ENCODE data around the gene MAGEF1.
A peak's percentile ranks its signal among the peaks of the same experiment; 100 is the strongest.

MAGEF1 gene

GRCh38 chr3:184711493-184712247, at the start of gene MAGEF1:
TSS of gene MAGEF1 (minus strand) at chr3:184712064. CDS start at chr3:184711821, 243 bp downstream.
- TF ChIP-seq CTCF (IDR thresholded peaks at IDR 0.05; ENCODE audit: extremely low read depth, missing control alignments): no peak
- peak; percentile 91 for DNase-seq (ENCODE audit: low spot score)

GRCh38 chr3:184761075-184761841, 49.4 kb upstream of the MAGEF1 start:
- TF ChIP-seq CTCF (IDR thresholded peaks at IDR 0.05; ENCODE audit: extremely low read depth, missing control alignments): no peak
- no peak for DNase-seq (ENCODE audit: low spot score)

- no peak for TF ChIP-seq CTCF (IDR thresholded peaks at IDR 0.05; ENCODE audit: extremely low read depth, missing control alignments)
- DNase-seq (ENCODE audit: low spot score): no peak
Observed at GRCh38 chr3:184760337-184761074, 48.6 kb upstream of the MAGEF1 start.

GRCh38 chr3:184759666-184760200, 47.9 kb upstream of the MAGEF1 start:
- DNase-seq (ENCODE audit: low spot score): no peak
- TF ChIP-seq CTCF (IDR thresholded peaks at IDR 0.05; ENCODE audit: extremely low read depth, missing control alignments): no peak

GRCh38 chr3:184758056-184758455, 46.2 kb upstream of the MAGEF1 start:
- no peak for DNase-seq (ENCODE audit: low spot score)
- no peak for TF ChIP-seq CTCF (IDR thresholded peaks at IDR 0.05; ENCODE audit: extremely low read depth, missing control alignments)

GRCh38 chr3:184757022-184757651, 45.3 kb upstream of the MAGEF1 start:
- no peak for TF ChIP-seq CTCF (IDR thresholded peaks at IDR 0.05; ENCODE audit: extremely low read depth, missing control alignments)
- no peak for DNase-seq (ENCODE audit: low spot score)

Data from GM20000 (cell line).